ENCODE results near the gene RCOR2. TPM values are rescaled to one million over a fixed set of nuclear protein-coding genes. Genes with fewer than 3 reads are reported as not detected.

The RCOR2 gene
- total and polyA plus RNA-seq, 2 donors, result 0.87 to 2.4 TPM

DNA sequence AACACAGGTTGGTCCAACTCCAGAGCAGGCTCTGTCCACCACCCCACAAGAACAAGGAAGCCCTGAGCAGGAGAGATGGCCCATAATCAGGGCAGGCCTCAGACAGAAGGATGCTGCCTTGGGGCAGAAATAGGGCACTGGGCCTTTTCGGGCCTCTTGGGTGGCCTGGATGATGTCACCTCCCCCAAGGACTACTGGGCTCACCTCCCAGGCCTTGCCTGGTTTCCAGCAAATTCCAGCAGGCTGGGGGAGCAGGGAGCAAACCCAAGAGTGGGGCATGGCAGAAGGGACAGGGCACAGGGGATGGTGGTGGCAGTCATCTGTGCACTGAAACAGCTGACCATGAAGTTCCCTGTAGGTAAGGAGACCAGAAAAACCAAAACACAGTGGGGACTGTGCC lies 16.5 kb upstream of the RCOR2 start:
- WGBS, result 93% methylated on average over 1 of the region's 1 CpG
- Histone ChIP-seq H3K27me3 (ENCODE audit: control insufficient read depth in 2 of 2, insufficient read depth in 1 of 2, low read length in 1 of 2) (peaks cover 0 to 1% of the 10 kb centered on the region in 2 donors), H3K4me1 (ENCODE audit: control insufficient read depth in 2 of 2, insufficient read depth in 2 of 2, low read length in 2 of 2) (peaks cover 0 to 6% of the 10 kb centered on the region in 2 donors), H3K9me3 (ENCODE audit: control insufficient read depth in 2 of 2, insufficient read depth in 1 of 2, low read length in 1 of 2) (no peaks in the 10 kb centered on the region), H3K4me3 (ENCODE audit: low read length in 2 of 2) (no peak overlapping the region), H3K27ac (ENCODE audit: low read depth in 1 of 2, low read length in 1 of 2) (no peak overlapping the region), H3K36me3 (ENCODE audit: control insufficient read depth in 2 of 2, insufficient read depth in 2 of 2, low read length in 1 of 2) (no peaks in the 10 kb centered on the region)
- no peak for DNase-seq (ENCODE audit: low read depth in 6 of 9, low spot score in 9 of 9)

GRCh38 chr11:63931876-63932275 lies 14.9 kb upstream of the RCOR2 start:
- H3K4me3 ChIP-seq (ENCODE audit: low read length in 2 of 2), result no peak overlapping the region
- peaks cover 0 to 4% of the 10 kb centered on the region in 2 donors for H3K27me3 ChIP-seq (ENCODE audit: control insufficient read depth in 2 of 2, insufficient read depth in 1 of 2, low read length in 1 of 2)
- H3K9me3 ChIP-seq (ENCODE audit: control insufficient read depth in 2 of 2, insufficient read depth in 1 of 2, low read length in 1 of 2), result no peaks in the 10 kb centered on the region
- no peak for DNase-seq (ENCODE audit: low read depth in 6 of 9, low spot score in 9 of 9)
- H3K36me3 ChIP-seq (ENCODE audit: control insufficient read depth in 2 of 2, insufficient read depth in 2 of 2, low read length in 1 of 2), result no peaks in the 10 kb centered on the region
- WGBS, result 94% methylated on average over 12 of the region's 12 CpGs
- no peaks in the 10 kb centered on the region for H3K4me1 ChIP-seq (ENCODE audit: control insufficient read depth in 2 of 2, insufficient read depth in 2 of 2, low read length in 2 of 2)
- H3K27ac ChIP-seq (ENCODE audit: low read depth in 1 of 2, low read length in 1 of 2), result no peak overlapping the region

- peaks cover 0 to 4% of the 10 kb centered on the region in 2 donors for H3K27me3 ChIP-seq (ENCODE audit: control insufficient read depth in 2 of 2, insufficient read depth in 1 of 2, low read length in 1 of 2)
- H3K9me3 ChIP-seq (ENCODE audit: control insufficient read depth in 2 of 2, insufficient read depth in 1 of 2, low read length in 1 of 2), result no peaks in the 10 kb centered on the region
- H3K36me3 ChIP-seq (ENCODE audit: control insufficient read depth in 2 of 2, insufficient read depth in 2 of 2, low read length in 1 of 2), result no peaks in the 10 kb centered on the region
- no peaks in the 10 kb centered on the region for H3K4me1 ChIP-seq (ENCODE audit: control insufficient read depth in 2 of 2, insufficient read depth in 2 of 2, low read length in 2 of 2)
- H3K4me3 ChIP-seq (ENCODE audit: low read length in 2 of 2), result no peak overlapping the region
- 96% methylated on average over 6 of the region's 6 CpGs for WGBS
- no peak for DNase-seq (ENCODE audit: low read depth in 6 of 9, low spot score in 9 of 9)
- no peak overlapping the region for H3K27ac ChIP-seq (ENCODE audit: low read depth in 1 of 2, low read length in 1 of 2)
These were observed 14.1 kb upstream of the RCOR2 start for GRCh38 chr11:63931045-63931444.

- Histone ChIP-seq H3K27ac (ENCODE audit: low read depth in 1 of 2, low read length in 1 of 2) (no peak overlapping the region), H3K9me3 (ENCODE audit: control insufficient read depth in 2 of 2, insufficient read depth in 1 of 2, low read length in 1 of 2) (no peaks in the 10 kb centered on the region), H3K36me3 (ENCODE audit: control insufficient read depth in 2 of 2, insufficient read depth in 2 of 2, low read length in 1 of 2) (no peaks in the 10 kb centered on the region), H3K4me1 (ENCODE audit: control insufficient read depth in 2 of 2, insufficient read depth in 2 of 2, low read length in 2 of 2) (no peaks in the 10 kb centered on the region), H3K27me3 (ENCODE audit: control insufficient read depth in 2 of 2, insufficient read depth in 1 of 2, low read length in 1 of 2) (peaks cover 0 to 4% of the 10 kb centered on the region in 2 donors), H3K4me3 (ENCODE audit: low read length in 2 of 2) (no peak overlapping the region)
- no peak for DNase-seq (ENCODE audit: low read depth in 6 of 9, low spot score in 9 of 9)
- WGBS, result 96% methylated on average over 5 of the region's 5 CpGs
These were observed 12.7 kb upstream of the RCOR2 start for GRCh38 chr11:63929616-63930015.

DNA sequence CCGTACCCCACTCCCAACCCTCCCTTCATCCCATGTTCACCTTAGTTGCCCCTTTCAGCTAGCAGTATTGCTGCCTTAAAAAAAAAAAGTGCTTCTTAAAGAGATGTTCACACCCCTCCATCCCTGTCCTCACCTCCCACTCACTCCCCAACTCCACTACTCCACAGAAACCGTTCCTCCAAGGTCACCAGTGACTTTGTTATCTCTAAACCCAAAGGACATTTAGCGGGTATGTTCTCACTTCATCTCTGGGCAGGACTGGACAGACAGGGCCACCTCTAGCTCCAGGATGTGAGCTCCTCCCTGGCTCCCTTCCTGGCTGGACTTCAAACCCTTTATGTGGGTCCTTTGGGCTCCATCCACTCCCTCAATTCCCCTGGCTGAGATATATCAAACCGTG lies 6.4 kb upstream of the RCOR2 start:
- 92% methylated on average over 4 of the region's 4 CpGs for WGBS
- no peak for DNase-seq (ENCODE audit: low read depth in 6 of 9, low spot score in 9 of 9)
- peaks cover 3 to 32% of the 10 kb centered on the region in 2 donors for H3K27me3 ChIP-seq (ENCODE audit: control insufficient read depth in 2 of 2, insufficient read depth in 1 of 2, low read length in 1 of 2)
- H3K4me3 ChIP-seq (ENCODE audit: low read length in 2 of 2), result no peak overlapping the region
- peaks cover under 1 to 23% of the 10 kb centered on the region in 2 donors for H3K4me1 ChIP-seq (ENCODE audit: control insufficient read depth in 2 of 2, insufficient read depth in 2 of 2, low read length in 2 of 2)
- no peaks in the 10 kb centered on the region for H3K9me3 ChIP-seq (ENCODE audit: control insufficient read depth in 2 of 2, insufficient read depth in 1 of 2, low read length in 1 of 2)
- H3K36me3 ChIP-seq (ENCODE audit: control insufficient read depth in 2 of 2, insufficient read depth in 2 of 2, low read length in 1 of 2), result no peaks in the 10 kb centered on the region
- H3K27ac ChIP-seq (ENCODE audit: low read depth in 1 of 2, low read length in 1 of 2), result no peak overlapping the region

- no peaks in the 10 kb centered on the region for H3K36me3 ChIP-seq (ENCODE audit: control insufficient read depth in 2 of 2, insufficient read depth in 2 of 2, low read length in 1 of 2)
- WGBS, result 96% methylated on average over 2 of the region's 2 CpGs
- no peak overlapping the region for H3K4me3 ChIP-seq (ENCODE audit: low read length in 2 of 2)
These were observed 5.8 kb upstream of the RCOR2 start for GRCh38 chr11:63922673-63923192.

DNA sequence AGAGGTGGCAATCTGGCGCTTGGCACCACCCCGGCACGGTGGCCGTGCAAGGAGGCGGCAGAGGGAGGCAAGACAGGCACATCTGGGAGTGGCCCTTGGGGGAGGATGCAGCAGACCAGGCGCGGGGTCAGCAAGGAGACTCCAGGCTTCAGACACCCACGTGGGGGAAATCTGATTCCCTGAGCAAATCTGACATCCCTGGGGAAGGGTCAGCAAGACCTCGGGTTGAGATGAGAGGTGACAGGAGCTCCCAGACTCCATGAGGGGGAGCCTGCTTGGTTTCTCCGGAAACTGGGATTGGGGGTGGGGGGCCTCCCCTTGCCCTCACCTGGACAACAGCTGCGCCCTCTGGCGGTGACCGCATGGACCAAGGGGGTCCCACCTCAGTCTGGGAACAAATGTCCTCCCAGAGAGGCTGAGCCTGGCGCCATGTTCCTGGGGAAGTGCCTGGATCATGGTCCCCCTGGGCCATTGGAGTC lies 4.0 kb upstream of the RCOR2 start:
- H3K27ac ChIP-seq (ENCODE audit: low read depth in 1 of 2, low read length in 1 of 2), result no peak overlapping the region
- peak in 4 of 9 donors; percentile 24 to 57 (median 42) for DNase-seq (ENCODE audit: low read depth in 6 of 9, low spot score in 9 of 9)
- peaks cover 3 to 45% of the 10 kb centered on the region in 2 donors for H3K27me3 ChIP-seq (ENCODE audit: control insufficient read depth in 2 of 2, insufficient read depth in 1 of 2, low read length in 1 of 2)
- H3K4me1 ChIP-seq (ENCODE audit: control insufficient read depth in 2 of 2, insufficient read depth in 2 of 2, low read length in 2 of 2), result peaks cover 11 to 41% of the 10 kb centered on the region in 2 donors
- no peaks in the 10 kb centered on the region for H3K36me3 ChIP-seq (ENCODE audit: control insufficient read depth in 2 of 2, insufficient read depth in 2 of 2, low read length in 1 of 2)
- WGBS, result 53% methylated on average over 14 of the region's 14 CpGs
- no peak overlapping the region for H3K4me3 ChIP-seq (ENCODE audit: low read length in 2 of 2)
- H3K9me3 ChIP-seq (ENCODE audit: control insufficient read depth in 2 of 2, insufficient read depth in 1 of 2, low read length in 1 of 2), result no peaks in the 10 kb centered on the region

More at GRCh38 chr11:63922673-63923192, 5.8 kb upstream of the RCOR2 start:
- H3K4me1 ChIP-seq (ENCODE audit: control insufficient read depth in 2 of 2, insufficient read depth in 2 of 2, low read length in 2 of 2), result peaks cover 5 to 28% of the 10 kb centered on the region in 2 donors
- H3K27ac ChIP-seq (ENCODE audit: low read depth in 1 of 2, low read length in 1 of 2), result no peak overlapping the region
- no peak for DNase-seq (ENCODE audit: low read depth in 6 of 9, low spot score in 9 of 9)
- H3K9me3 ChIP-seq (ENCODE audit: control insufficient read depth in 2 of 2, insufficient read depth in 1 of 2, low read length in 1 of 2), result no peaks in the 10 kb centered on the region
- peaks cover 3 to 34% of the 10 kb centered on the region in 2 donors for H3K27me3 ChIP-seq (ENCODE audit: control insufficient read depth in 2 of 2, insufficient read depth in 1 of 2, low read length in 1 of 2)

DNA sequence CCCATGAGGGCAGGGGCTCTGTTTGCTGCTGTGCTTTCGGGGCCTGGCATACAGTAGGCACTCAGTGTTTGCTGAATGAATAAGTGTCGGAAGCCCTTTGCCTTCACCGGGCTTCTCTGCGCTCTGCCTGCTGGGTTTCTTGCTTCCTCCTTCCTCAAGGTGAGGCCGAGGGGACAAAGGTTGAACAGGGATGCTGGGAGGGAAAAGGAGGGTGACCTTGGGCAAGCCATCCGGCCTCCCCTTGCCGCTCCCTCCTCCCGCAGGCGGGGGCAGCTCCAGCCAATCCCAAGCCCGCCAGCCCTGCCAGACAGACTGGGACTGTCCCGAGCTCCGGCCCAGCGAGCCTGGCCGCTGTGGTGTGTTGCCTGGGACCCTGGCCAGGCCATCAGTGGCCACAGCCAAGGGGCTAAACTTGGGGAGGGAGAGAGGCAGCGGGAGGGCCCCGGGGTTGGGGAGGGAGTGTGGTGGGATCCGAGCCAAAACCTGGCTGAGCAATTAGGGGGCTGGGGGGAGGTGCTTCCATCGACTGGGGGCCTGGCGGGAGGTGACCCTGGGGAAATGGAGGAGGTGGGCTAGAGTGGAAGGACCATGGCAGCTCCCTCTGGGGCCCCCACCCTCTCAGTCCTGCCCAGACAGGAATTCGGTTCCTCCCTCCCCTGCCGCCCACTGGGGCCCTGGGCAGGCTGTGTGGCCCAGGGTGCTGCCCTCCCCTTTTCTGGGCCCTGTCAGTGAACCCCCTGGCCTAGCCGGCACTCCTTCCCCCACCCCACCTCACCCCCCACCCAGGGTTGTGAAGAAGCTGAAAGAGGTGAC lies 3.4 kb upstream of the RCOR2 start:
- peaks cover 3 to 50% of the 10 kb centered on the region in 2 donors for H3K27me3 ChIP-seq (ENCODE audit: control insufficient read depth in 2 of 2, insufficient read depth in 1 of 2, low read length in 1 of 2)
- H3K9me3 ChIP-seq (ENCODE audit: control insufficient read depth in 2 of 2, insufficient read depth in 1 of 2, low read length in 1 of 2), result no peaks in the 10 kb centered on the region
- H3K36me3 ChIP-seq (ENCODE audit: control insufficient read depth in 2 of 2, insufficient read depth in 2 of 2, low read length in 1 of 2), result no peaks in the 10 kb centered on the region
- no peak overlapping the region for H3K27ac ChIP-seq (ENCODE audit: low read depth in 1 of 2, low read length in 1 of 2)
- WGBS, result 87% methylated on average over 22 of the region's 22 CpGs
- no peak overlapping the region for H3K4me3 ChIP-seq (ENCODE audit: low read length in 2 of 2)
- DNase-seq (ENCODE audit: low read depth in 6 of 9, low spot score in 9 of 9), result no peak
- peaks cover 15 to 47% of the 10 kb centered on the region in 2 donors for H3K4me1 ChIP-seq (ENCODE audit: control insufficient read depth in 2 of 2, insufficient read depth in 2 of 2, low read length in 2 of 2)
